GM23338 (cell line): Measurements from ENCODE around the gene FECH. TPM values are rescaled to one million over a fixed set of nuclear protein-coding genes. Genes with fewer than 3 reads are reported as not detected.

Experiments used
- ATAC-seq: fragments of 200-7000 bp; cut with Tn5 transposase; 3 replicates; pipeline ENCODE4 v1.9.1; 2020
- DNase-seq: peaks from one replicate; pipeline ENCODE4 v3.0.0-alpha.2; 2015; ENCODE audit warnings: low spot score
- H2AFZ ChIP-seq: fragments of 200-600 bp; sonication (generic); 2 replicates; pipeline ENCODE4 v1.8.0; 2016; ENCODE audit warnings: antibody characterized with exemption, mild to moderate bottlenecking, moderate library complexity
- H3F3A ChIP-seq: fragments of 200-600 bp; sonication (generic); replicated peaks from 2 replicates; pipeline ENCODE4 v1.8.0; 2017; ENCODE audit warnings: antibody characterized with exemption, mixed run types, low read depth
- H3K27ac ChIP-seq: fragments of 200-600 bp; sonication (generic); 2 replicates; pipeline ENCODE4 v1.6.1; 2016; ENCODE audit warnings: low read depth
- H3K27me3 ChIP-seq: fragments of 200-600 bp; sonication (generic); 2 replicates; pipeline ENCODE4 v1.8.0; 2016; ENCODE audit warnings: mild to moderate bottlenecking, mixed run types, moderate library complexity; ENCODE audit not compliant: insufficient read depth
- H3K36me3 ChIP-seq: fragments of 200-600 bp; sonication (generic); 2 replicates; pipeline ENCODE4 v1.8.0; 2016; ENCODE audit warnings: mild to moderate bottlenecking; ENCODE audit not compliant: insufficient read depth
- H3K4me1 ChIP-seq: fragments of 200-600 bp; sonication (generic); 2 replicates; pipeline ENCODE4 v1.8.0; 2016; ENCODE audit warnings: mild to moderate bottlenecking, moderate library complexity; ENCODE audit not compliant: insufficient read depth
- H3K4me2 ChIP-seq: fragments of 200-600 bp; sonication (generic); 2 replicates; pipeline ENCODE4 v1.7.1; 2017; ENCODE audit warnings: mixed run types
- H3K4me3 ChIP-seq: fragments of 200-600 bp; sonication (generic); 2 replicates; pipeline ENCODE4 v1.6.1; 2016; ENCODE audit warnings: mixed run types
- H3K79me2 ChIP-seq: fragments of 200-600 bp; sonication (generic); replicated peaks from 2 replicates; pipeline ENCODE4 v1.8.0; 2017; ENCODE audit warnings: mild to moderate bottlenecking; ENCODE audit not compliant: insufficient read depth
- H3K9me2 ChIP-seq: fragments of 200-600 bp; sonication (generic); 2 replicates; pipeline ENCODE4 v1.8.0; 2017; ENCODE audit not compliant: insufficient read depth
- H4K20me1 ChIP-seq: fragments of 200-600 bp; sonication (generic); replicated peaks from 2 replicates; pipeline ENCODE4 v1.8.0; 2017; ENCODE audit warnings: mild to moderate bottlenecking; ENCODE audit not compliant: insufficient read depth
- H3K27ac Mint-ChIP-seq: 2 replicates; pipeline ENCODE4 v1.8.0; 2020; ENCODE audit warnings: inconsistent platforms, mild to moderate bottlenecking, moderate library complexity, mixed read lengths
- H3K27me3 Mint-ChIP-seq: 3 replicates; pipeline ENCODE4 v1.8.0; 2022; ENCODE audit warnings: low read depth, mild to moderate bottlenecking, moderate library complexity, mixed read lengths, inconsistent platforms; ENCODE audit not compliant: insufficient read depth, poor library complexity
- H3K36me3 Mint-ChIP-seq: 3 replicates; pipeline ENCODE4 v1.8.0; 2021; ENCODE audit warnings: low read depth, mild to moderate bottlenecking, inconsistent platforms, moderate library complexity, mixed read lengths
- H3K4me1 Mint-ChIP-seq: 3 replicates; pipeline ENCODE4 v1.8.0; 2020; ENCODE audit warnings: mild to moderate bottlenecking, inconsistent platforms, mixed read lengths
- H3K4me3 Mint-ChIP-seq: 3 replicates; pipeline ENCODE4 v1.8.0; 2021; ENCODE audit warnings: moderate library complexity, mild to moderate bottlenecking, inconsistent platforms, mixed read lengths
- H3K9me3 Mint-ChIP-seq: 3 replicates; pipeline ENCODE4 v1.8.0; 2020; ENCODE audit warnings: moderate library complexity, mild to moderate bottlenecking, inconsistent platforms, mixed read lengths
- CREB1 ChIP-seq: fragments of 250-450 bp; sonication (Bioruptor Pico); IDR thresholded peaks from 2 replicates; pipeline ENCODE4 v1.5.0; 2020; ENCODE audit warnings: low read depth, mild to moderate bottlenecking, moderate library complexity
- EZH2 ChIP-seq: fragments of 200-600 bp; sonication (generic); IDR thresholded peaks from one replicate; pipeline ENCODE4 v1.8.0; 2017; ENCODE audit warnings: antibody characterized with exemption, mild to moderate bottlenecking, low read depth; ENCODE audit not compliant: unreplicated experiment
- EZH2phosphoT487 ChIP-seq: fragments of 200-600 bp; sonication (generic); IDR thresholded peaks from one replicate; pipeline ENCODE4 v1.8.1; 2018; ENCODE audit warnings: antibody characterized with exemption; ENCODE audit not compliant: unreplicated experiment
- POLR2AphosphoS5 ChIP-seq: IDR thresholded peaks from 2 replicates; pipeline ENCODE4 v1.6.1; 2016; ENCODE audit warnings: antibody characterized with exemption, low read depth
- STAT1 ChIP-seq: IDR thresholded peaks from one replicate; pipeline ENCODE4 v1.6.1; 2016; ENCODE audit warnings: antibody characterized with exemption; ENCODE audit not compliant: unreplicated experiment
- ZNF114 ChIP-seq: fragments of 250-450 bp; sonication (Bioruptor Pico); IDR thresholded peaks from 2 replicates; pipeline ENCODE4 v1.5.0; 2020; ENCODE audit warnings: mild to moderate bottlenecking, moderate library complexity
- ZNF331 ChIP-seq: fragments of 250-450 bp; sonication (Bioruptor Pico); IDR thresholded peaks from 2 replicates; pipeline ENCODE4 v1.5.0; 2020; ENCODE audit warnings: low read depth, mild to moderate bottlenecking, moderate library complexity
- polyA plus RNA-seq: library from polyadenylated mRNA; unstranded; fragments of >200 nt; fragmentation: Nextera tagmentation; extraction: Ambion mirVana; gene quantifications from 2 replicates; pipeline ENCODE4 v1.2.1, GENCODE V29; 2016
- total RNA-seq: library from RNA; depleted of rRNA; stranded (reverse); fragments of >200 nt; shearing (Covaris generic); gene quantifications from 2 replicates; pipeline ENCODE4 v1.2.3, GENCODE V29; 2014
- TF ChIP-seq, protein P1 (sequence below): fragments of 250-450 bp; sonication (Bioruptor Pico); IDR thresholded peaks from 2 replicates; pipeline ENCODE4 v1.5.0; 2020; ENCODE audit warnings: mild to moderate bottlenecking, moderate library complexity
- TF ChIP-seq, protein P2 (sequence below): IDR thresholded peaks from 2 replicates; pipeline ENCODE4 v1.6.1; 2016; ENCODE audit warnings: antibody characterized with exemption
- TF ChIP-seq, protein P3 (sequence below): IDR thresholded peaks from one replicate; pipeline ENCODE4 v1.6.1; 2018; ENCODE audit warnings: antibody characterized with exemption; ENCODE audit not compliant: unreplicated experiment

The FECH gene
- total and polyA plus RNA-seq, 2 experiments from 2014 or later, result 5.8 to 35.5 TPM

DNA sequence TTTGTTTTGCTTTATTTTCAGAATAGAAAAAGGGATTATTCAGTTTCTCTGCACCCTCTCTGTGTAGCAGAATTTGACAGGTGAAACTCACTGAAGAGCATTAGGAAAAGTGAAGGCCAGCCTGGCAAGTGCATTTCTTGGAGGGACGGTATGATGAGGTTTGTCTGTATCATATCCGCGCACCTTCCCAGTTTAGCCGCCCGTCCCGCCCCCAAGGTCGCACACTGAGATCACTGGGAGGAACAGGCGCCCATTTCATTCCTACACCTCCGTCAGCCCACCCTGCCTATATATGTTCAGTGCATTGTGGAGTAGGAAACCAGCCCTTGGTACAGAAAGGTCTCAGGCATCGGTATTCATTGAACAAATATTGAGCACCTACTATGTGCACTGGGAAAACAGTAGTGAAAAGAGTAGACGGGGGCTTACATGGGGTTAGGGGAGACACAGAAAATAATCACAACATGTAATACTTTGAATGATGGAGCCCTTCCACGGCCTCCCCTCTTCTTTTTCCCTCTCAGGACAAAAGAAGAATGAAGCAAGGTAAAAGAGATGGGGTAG lies 678 bp upstream of the FECH start:
- peak overlapping the region; percentile 95 for H3K27ac Mint-ChIP-seq

DNA sequence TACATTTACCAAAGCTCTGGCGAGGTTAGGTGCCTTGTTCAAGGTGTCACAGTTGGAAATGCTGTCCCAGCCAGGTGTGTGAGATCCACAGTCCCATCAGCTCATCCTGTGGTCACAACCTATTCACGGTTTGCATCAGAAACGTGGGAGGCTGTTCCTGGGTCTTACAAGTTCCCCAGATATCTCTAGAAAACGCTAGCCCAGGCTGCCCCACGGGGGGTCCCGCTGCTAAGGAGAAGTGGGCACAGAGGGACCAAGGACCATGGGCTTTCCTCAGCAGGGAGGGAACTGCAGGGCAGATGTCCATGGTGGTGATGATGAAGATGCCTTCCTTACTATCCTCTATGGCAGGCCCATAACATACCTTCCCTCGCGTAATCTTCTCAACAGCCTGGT lies 649 bp downstream of the FECH start:
- Histone ChIP-seq H2AFZ (peak overlapping the region; percentile 94), H3K4me3 (peak overlapping the region; percentile 81), H3K4me2 (peak overlapping the region; percentile 86), H3K9me2 (no peaks in the 10 kb centered on the region), H3K27ac (no peak overlapping the region), H3K27me3 (no peaks in the 10 kb centered on the region), H3K36me3 (no peaks in the 10 kb centered on the region), H4K20me1 (no peaks in the 10 kb centered on the region), H3K4me1 (peaks cover 16% of the 10 kb centered on the region), H3F3A (0 out of 2 replicates have a peak, but pooled peaks cover 3% of the 10 kb centered on the region), H3K79me2 (no peaks in the 10 kb centered on the region)
- peak overlapping the region; percentile 82 for H3K4me3 Mint-ChIP-seq
- H3K27ac Mint-ChIP-seq, result no peak overlapping the region; the same call in 1 of the 2 replicates
- ATAC-seq (no peak; the same call in 2 of the 3 replicates), DNase-seq (peak; percentile 14)
- peaks cover 1% of the 10 kb centered on the region for H3K27me3 Mint-ChIP-seq
- H3K4me1 Mint-ChIP-seq, result peaks cover 23% of the 10 kb centered on the region
- no peaks in the 10 kb centered on the region for H3K9me3 Mint-ChIP-seq
- H3K36me3 Mint-ChIP-seq, result no peaks in the 10 kb centered on the region; the same call in 1 of the 3 replicates
- TF ChIP-seq CREB1 (CRISPR knock-in tag), result no peak
- TF ChIP-seq, protein P1, sequence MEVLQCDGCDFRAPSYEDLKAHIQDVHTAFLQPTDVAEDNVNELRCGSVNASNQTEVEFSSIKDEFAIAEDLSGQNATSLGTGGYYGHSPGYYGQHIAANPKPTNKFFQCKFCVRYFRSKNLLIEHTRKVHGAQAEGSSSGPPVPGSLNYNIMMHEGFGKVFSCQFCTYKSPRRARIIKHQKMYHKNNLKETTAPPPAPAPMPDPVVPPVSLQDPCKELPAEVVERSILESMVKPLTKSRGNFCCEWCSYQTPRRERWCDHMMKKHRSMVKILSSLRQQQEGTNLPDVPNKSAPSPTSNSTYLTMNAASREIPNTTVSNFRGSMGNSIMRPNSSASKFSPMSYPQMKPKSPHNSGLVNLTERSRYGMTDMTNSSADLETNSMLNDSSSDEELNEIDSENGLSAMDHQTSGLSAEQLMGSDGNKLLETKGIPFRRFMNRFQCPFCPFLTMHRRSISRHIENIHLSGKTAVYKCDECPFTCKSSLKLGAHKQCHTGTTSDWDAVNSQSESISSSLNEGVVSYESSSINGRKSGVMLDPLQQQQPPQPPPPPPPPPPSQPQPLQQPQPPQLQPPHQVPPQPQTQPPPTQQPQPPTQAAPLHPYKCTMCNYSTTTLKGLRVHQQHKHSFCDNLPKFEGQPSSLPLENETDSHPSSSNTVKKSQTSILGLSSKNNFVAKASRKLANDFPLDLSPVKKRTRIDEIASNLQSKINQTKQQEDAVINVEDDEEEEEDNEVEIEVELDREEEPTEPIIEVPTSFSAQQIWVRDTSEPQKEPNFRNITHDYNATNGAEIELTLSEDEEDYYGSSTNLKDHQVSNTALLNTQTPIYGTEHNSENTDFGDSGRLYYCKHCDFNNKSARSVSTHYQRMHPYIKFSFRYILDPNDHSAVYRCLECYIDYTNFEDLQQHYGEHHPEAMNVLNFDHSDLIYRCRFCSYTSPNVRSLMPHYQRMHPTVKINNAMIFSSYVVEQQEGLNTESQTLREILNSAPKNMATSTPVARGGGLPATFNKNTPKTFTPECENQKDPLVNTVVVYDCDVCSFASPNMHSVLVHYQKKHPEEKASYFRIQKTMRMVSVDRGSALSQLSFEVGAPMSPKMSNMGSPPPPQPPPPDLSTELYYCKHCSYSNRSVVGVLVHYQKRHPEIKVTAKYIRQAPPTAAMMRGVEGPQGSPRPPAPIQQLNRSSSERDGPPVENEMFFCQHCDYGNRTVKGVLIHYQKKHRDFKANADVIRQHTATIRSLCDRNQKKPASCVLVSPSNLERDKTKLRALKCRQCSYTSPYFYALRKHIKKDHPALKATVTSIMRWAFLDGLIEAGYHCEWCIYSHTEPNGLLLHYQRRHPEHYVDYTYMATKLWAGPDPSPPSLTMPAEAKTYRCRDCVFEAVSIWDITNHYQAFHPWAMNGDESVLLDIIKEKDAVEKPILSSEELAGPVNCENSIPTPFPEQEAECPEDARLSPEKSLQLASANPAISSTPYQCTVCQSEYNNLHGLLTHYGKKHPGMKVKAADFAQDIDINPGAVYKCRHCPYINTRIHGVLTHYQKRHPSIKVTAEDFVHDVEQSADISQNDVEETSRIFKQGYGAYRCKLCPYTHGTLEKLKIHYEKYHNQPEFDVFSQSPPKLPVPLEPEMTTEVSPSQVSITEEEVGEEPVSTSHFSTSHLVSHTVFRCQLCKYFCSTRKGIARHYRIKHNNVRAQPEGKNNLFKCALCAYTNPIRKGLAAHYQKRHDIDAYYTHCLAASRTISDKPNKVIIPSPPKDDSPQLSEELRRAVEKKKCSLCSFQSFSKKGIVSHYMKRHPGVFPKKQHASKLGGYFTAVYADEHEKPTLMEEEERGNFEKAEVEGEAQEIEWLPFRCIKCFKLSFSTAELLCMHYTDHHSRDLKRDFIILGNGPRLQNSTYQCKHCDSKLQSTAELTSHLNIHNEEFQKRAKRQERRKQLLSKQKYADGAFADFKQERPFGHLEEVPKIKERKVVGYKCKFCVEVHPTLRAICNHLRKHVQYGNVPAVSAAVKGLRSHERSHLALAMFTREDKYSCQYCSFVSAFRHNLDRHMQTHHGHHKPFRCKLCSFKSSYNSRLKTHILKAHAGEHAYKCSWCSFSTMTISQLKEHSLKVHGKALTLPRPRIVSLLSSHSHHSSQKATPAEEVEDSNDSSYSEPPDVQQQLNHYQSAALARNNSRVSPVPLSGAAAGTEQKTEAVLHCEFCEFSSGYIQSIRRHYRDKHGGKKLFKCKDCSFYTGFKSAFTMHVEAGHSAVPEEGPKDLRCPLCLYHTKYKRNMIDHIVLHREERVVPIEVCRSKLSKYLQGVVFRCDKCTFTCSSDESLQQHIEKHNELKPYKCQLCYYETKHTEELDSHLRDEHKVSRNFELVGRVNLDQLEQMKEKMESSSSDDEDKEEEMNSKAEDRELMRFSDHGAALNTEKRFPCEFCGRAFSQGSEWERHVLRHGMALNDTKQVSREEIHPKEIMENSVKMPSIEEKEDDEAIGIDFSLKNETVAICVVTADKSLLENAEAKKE, result no peak
- TF ChIP-seq ZNF114 (CRISPR knock-in tag), result no peak
- TF ChIP-seq ZNF331, result no peak
- TF ChIP-seq, protein P2, sequence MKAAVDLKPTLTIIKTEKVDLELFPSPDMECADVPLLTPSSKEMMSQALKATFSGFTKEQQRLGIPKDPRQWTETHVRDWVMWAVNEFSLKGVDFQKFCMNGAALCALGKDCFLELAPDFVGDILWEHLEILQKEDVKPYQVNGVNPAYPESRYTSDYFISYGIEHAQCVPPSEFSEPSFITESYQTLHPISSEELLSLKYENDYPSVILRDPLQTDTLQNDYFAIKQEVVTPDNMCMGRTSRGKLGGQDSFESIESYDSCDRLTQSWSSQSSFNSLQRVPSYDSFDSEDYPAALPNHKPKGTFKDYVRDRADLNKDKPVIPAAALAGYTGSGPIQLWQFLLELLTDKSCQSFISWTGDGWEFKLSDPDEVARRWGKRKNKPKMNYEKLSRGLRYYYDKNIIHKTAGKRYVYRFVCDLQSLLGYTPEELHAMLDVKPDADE, result no peak
- TF ChIP-seq STAT1, result no peak
- TF ChIP-seq POLR2AphosphoS5, result no peak
- no peak for TF ChIP-seq EZH2phosphoT487
- TF ChIP-seq EZH2, result no peak
- TF ChIP-seq, protein P3, sequence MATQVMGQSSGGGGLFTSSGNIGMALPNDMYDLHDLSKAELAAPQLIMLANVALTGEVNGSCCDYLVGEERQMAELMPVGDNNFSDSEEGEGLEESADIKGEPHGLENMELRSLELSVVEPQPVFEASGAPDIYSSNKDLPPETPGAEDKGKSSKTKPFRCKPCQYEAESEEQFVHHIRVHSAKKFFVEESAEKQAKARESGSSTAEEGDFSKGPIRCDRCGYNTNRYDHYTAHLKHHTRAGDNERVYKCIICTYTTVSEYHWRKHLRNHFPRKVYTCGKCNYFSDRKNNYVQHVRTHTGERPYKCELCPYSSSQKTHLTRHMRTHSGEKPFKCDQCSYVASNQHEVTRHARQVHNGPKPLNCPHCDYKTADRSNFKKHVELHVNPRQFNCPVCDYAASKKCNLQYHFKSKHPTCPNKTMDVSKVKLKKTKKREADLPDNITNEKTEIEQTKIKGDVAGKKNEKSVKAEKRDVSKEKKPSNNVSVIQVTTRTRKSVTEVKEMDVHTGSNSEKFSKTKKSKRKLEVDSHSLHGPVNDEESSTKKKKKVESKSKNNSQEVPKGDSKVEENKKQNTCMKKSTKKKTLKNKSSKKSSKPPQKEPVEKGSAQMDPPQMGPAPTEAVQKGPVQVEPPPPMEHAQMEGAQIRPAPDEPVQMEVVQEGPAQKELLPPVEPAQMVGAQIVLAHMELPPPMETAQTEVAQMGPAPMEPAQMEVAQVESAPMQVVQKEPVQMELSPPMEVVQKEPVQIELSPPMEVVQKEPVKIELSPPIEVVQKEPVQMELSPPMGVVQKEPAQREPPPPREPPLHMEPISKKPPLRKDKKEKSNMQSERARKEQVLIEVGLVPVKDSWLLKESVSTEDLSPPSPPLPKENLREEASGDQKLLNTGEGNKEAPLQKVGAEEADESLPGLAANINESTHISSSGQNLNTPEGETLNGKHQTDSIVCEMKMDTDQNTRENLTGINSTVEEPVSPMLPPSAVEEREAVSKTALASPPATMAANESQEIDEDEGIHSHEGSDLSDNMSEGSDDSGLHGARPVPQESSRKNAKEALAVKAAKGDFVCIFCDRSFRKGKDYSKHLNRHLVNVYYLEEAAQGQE, result no peak

More for the DNA sequence above, 678 bp upstream of the FECH start:
- no peak overlapping the region for H3K27ac ChIP-seq
- Mint-ChIP-seq H3K4me3 (peak overlapping the region; percentile 84), H3K9me3 (no peaks in the 10 kb centered on the region), H3K4me1 (peaks cover 16% of the 10 kb centered on the region), H3K27me3 (peaks cover 3% of the 10 kb centered on the region), H3K36me3 (no peaks in the 10 kb centered on the region; the same call in 1 of the 3 replicates)
- 0 out of 2 replicates have a peak, but pooled peaks cover 3% of the 10 kb centered on the region for H3F3A ChIP-seq
- peak overlapping the region; percentile 94 for H2AFZ ChIP-seq
- peak overlapping the region; percentile 81 for H3K4me3 ChIP-seq
- peak overlapping the region; percentile 86 for H3K4me2 ChIP-seq
- DNase-seq (peak; percentile 18), ATAC-seq (peak; percentile 10; the same call in 1 of the 3 replicates)
- no peaks in the 10 kb centered on the region for H4K20me1 ChIP-seq
- TF ChIP-seq STAT1, result no peak
- no peaks in the 10 kb centered on the region for H3K9me2 ChIP-seq
- peaks cover 16% of the 10 kb centered on the region for H3K4me1 ChIP-seq
- H3K79me2 ChIP-seq, result no peaks in the 10 kb centered on the region
- H3K36me3 ChIP-seq, result no peaks in the 10 kb centered on the region
- no peaks in the 10 kb centered on the region for H3K27me3 ChIP-seq
